ENCODE data around the gene CDC37.
"Not testable (repeated sequence)": the region's sequence is repeated elsewhere in the genome, so short reads cannot be mapped to it uniquely, and the experiment has no call there.

The CDC37 gene

GRCh38 chr19:10393137-10393536 lies 10.2 kb downstream of the CDC37 start:
- no peak for DNase-seq

GRCh38 chr19:10392120-10392519 lies 11.2 kb downstream of the CDC37 start:
- DNase-seq = no peak

DNA sequence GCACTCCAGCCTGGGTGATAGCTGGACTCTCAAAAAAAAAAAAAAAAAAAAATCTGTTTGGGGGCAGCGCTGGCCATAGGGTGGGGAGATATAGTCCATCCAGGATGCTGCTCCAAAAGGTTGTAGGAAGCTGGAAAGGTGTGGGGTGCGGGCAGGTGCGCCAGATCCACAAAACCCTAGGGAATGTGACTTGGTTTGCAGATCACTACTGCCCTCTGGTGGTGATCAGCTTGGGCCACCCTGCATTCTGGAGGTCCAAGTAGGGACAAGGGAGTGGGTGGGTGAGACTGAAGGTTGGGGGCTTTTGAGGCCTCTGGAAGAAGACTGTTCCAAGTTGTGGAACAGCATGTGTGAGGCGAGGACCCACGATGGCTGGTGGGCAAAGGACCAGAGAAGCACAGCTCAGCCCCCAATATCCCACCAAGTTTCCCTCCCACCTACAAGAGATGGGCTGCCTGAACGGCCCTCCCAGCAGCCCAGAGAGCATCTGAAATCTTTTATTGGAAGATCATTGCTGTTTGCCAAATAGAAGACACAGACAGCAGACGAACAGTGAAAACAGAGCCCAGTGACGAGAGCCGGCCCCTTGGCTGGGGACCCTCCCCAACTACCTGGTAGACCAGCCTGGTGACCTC lies 12.6 kb downstream of the CDC37 start:
- peak; percentile 49 to 57 for DNase-seq

DNA sequence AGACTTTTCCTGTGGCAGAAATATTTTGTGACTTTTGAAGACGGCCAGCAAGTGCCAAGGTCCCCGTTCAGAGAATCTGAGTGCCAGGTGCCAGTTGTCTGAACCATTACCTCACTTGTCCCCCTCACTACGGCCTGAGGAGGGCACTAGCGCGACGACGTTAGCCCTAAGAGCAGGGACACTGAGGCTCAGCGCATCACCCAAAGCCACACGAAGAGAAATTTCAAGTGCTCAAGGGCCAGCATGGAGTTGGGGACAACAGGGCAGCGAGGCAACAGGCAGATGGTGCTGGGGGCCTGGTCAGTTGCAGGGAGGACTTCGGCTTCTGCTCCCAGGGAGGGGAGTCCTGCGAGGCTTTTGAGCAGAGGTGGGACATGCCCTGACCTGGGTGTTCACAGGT lies 13.5 kb downstream of the CDC37 start:
- peak; percentile 32 to 40 for DNase-seq

DNA sequence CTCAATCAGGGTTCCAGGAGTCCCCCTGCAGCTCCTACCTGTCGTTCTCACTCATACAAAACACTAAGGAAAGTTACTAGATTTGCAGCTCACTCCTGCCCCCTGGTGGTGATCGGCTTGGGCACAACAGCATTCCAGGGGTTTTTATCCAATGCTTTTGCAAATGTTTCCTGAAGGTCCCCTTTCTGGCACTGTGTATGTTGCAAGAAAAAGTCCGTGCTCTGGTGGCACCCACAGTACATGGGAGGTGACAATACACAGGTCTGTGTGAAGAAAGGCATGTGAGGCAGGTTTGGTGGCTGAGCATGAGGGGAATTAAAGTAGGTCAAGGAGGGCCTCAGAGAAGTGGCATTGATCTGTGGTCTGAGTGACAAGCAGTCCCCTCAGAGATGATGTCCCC lies 14.4 kb downstream of the CDC37 start:
- DNase-seq = peak; percentile 73 to 77

- no peak for DNase-seq
Observed at GRCh38 chr19:10384580-10384979, 18.8 kb downstream of the CDC37 start.

- not testable (repeated sequence) for DNase-seq
Observed at GRCh38 chr19:10383223-10383499, 20.2 kb downstream of the CDC37 start.

DNA sequence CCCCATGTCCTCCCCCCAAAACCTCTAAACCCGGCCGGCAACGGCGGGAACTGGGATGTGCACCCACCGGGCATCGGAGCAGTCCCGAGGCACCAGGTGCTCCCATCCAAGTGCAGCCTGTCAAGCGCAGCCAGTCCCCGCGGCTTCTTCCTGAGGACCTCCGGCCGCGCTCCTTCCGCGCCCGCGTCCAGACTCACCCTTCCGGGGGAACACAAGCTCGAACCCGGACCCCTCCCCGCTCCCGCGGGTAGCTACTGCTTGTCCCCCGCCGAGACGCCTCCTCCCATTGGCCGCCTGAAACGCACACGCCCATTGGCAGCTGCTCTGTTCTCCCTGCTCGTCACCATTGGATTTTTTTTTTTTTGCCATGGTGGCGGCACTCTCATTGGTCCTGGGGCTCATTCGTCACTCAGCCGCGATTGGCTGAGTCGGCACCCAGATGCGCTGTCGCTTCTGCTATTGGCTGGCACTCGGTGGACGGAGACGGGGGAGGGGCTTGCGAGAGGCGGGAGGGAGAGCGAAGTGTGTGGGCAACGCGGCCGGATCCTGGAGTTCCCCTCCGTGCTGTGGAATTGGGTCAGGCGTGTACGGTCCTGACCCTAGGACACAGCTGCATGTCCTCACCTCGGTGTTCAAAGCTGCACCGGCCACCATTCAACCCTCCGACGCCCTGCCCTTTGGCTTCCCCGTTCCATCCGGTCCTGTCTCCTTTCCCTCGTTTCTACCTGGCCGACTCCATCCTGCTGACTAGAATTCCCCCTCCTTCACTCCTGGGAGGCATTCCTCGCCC lies 22.8 kb downstream of the CDC37 start, which contains the start of gene TYK2:
Gene TYK2, minus strand, starts transcription at position 260 of the 790 bp plus-strand sequence. CDS start 2,166 bp downstream, outside the sequence.
- DNase-seq = peak; percentile 97 to 98

- DNase-seq = no peak
Observed at GRCh38 chr19:10379880-10380312, 23.4 kb downstream of the CDC37 start.

GRCh38 chr19:10378124-10378523 lies 25.2 kb downstream of the CDC37 start:
- DNase-seq = no peak

DNA sequence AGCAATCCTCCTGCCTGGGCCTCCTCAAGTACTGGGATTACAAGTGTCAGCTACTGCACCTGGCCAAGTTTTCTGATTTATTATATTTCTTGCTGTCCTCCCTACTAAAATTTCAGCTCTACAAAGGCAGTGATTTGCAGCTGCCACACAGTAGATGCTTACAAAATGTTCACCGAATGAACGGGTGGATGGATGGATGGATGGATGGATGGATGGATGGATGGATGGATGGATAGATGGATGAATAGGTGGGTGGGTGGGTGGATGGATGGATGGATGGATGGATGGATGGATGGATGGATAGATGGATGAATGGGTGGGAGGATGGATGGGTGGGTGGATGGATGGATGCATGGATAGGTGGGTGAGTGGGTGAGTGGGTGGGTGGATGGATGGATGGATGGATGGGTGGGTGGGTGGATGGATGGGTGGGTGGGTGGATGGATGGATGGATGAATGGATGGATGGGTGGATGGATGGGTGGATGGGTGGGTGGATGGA lies 26.2 kb downstream of the CDC37 start:
- DNase-seq = not testable (repeated sequence)

DNA sequence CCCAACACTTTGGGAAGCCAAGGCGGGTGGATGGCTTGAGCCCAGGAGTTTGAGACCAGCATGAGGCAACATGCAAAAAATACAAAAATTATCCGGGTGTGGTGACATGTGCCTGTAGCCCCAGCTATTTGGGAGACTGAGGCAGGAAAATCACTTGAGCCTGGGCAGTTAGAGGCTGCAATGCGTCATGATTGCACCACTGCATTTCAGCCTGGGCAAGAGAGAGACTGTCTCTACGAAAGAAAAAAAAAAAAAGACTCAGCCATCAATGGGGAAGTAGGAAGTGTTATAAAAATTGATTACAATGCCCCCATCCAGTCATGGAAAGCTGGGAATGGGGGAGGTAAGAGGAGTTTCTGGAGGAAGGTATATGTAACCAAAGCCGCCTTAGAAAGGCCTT lies 28.4 kb downstream of the CDC37 start:
- DNase-seq = no peak

DNA sequence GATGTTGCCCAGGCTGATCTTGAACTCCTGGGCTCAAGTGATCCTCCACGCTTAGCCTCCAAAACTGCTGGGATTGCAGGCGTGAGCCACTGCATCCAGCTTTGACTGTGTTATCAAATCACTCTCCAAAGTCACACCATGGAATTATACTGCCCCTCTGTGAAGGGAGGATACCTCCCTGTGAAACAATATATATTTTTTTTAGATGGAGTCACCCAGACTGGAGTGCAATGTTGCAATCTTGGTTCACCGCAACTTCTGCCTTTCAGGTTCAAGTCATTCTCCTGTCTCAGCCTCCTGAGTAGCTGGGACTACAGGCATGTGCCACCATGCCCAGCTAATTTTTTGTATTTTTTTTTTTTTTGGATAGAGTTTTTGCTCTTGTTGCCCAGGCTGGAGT lies 30.7 kb downstream of the CDC37 start:
- peak; percentile 78 to 84 for DNase-seq

GRCh38 chr19:10368101-10368803 lies 35.1 kb downstream of the CDC37 start:
- no peak for DNase-seq

- not testable (repeated sequence) for DNase-seq
Observed at GRCh38 chr19:10366950-10367512, 36.3 kb downstream of the CDC37 start.

DNA sequence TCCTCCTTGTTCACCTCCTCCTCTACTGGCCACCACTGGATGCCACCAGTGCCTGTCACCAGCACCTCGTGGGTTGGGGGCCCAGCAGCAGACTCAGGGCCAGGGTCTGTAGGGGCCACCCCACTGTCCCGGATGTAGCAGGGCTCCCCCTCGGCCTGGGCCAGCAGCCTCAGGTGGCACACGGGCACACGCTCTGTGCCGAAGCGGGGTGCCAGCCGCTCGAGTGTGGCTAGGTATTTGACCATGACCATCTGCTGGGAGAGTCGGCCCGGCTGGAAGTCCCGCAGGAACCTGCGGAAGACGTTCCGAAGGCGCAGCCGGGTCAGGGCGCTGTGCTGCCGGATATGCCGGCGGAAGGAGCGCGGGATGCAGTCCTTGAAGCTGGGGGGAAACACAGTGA lies 37.8 kb downstream of the CDC37 start:
- no peak for DNase-seq

DNA sequence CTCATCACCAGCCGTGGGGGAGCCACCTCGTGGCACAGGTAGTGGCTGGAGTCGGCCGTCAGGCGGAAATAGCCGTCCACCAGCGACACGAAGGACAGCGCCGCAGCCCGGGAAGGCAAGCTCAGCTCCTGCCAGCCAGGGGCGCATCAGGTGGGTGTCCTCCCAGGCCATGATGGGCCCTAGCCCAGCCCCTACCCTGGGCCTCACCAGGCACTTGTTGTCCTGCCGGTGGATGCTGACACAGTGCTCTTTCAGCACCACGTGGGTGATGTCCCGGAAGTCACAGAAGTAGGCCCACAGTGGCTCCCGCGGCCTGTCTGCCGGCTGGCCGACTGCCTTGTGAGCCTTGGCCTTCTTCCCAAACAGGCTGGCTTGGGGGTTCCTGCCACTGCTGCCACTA lies 38.7 kb downstream of the CDC37 start:
- no peak for DNase-seq

GRCh38 chr19:10363789-10364281 lies 39.5 kb downstream of the CDC37 start:
- no peak for DNase-seq

DNA sequence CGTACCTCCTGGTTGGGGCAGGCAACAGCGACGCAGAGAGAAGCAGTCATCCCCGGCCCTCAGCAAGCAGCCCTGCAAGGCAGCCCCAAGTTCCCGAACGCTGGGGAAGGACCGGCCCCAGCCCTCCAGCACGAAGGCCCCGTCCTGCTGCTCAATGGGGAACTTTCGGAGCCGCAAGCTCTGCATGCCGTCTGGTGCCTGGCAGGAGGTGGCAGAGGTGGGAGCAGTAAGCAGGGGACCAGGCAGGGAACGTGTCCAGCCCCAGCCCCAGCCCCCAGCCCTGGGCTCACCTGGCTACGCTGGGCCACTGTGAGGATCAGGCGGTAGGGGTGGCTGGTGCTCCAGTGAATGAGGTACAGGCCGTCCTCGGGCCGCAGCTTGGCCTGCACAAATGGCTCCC lies 41.1 kb downstream of the CDC37 start:
- no peak for DNase-seq

GRCh38 chr19:10361569-10362011 lies 41.8 kb downstream of the CDC37 start:
- no peak for DNase-seq

DNA sequence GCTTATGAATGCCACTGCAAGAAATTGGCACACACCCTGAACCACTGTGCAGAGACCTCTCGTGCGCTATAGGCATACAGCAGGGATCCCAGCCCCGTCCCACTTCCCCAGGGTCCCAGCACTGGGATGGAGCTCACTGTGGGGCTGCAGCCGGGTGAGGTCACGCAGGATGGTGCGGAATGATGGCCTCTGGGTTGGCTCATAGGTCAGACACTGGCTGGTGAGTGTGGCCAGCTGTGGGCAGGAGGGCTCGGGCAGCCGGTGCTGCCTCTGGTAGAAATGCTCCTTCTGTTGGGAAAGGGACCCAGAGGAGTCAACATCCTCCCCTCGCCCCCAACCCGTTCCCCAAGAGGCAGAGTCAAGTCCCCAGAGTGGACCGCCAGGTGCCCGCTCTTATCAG lies 46.9 kb downstream of the CDC37 start:
- DNase-seq = no peak

- DNase-seq = peak in 1 of 2 experiments; percentile 15
Observed at GRCh38 chr19:10353793-10354391, 49.5 kb downstream of the CDC37 start.
